Measurements from ENCODE around the gene WNK2. TPM values are rescaled to one million over a fixed set of nuclear protein-coding genes. Genes with fewer than 3 reads are reported as not detected.
A peak's percentile ranks its signal among the peaks of the same experiment; 100 is the strongest.
"Not testable (repeated sequence)": the region's sequence is repeated elsewhere in the genome, so short reads cannot be mapped to it uniquely, and the experiment has no call there.

WNK2 gene
- total and polyA plus RNA-seq, 4 donors: 29.2 to 124 (median 69.5) TPM

- H3K36me3 ChIP-seq (ENCODE audit: control insufficient read depth, insufficient read depth, low read length): peaks cover 15% of the 10 kb centered on the region
- no peaks in the 10 kb centered on the region for H3K4me1 ChIP-seq (ENCODE audit: control insufficient read depth, insufficient read depth, low read length)
- no peak for DNase-seq (ENCODE audit: low read depth in 4 of 6, low spot score in 6 of 6)
- H3K27me3 ChIP-seq (ENCODE audit: control insufficient read depth, insufficient read depth, low read length): no peaks in the 10 kb centered on the region
- no peak overlapping the region for H3K4me3 ChIP-seq (ENCODE audit: low read depth, low read length)
- no peaks in the 10 kb centered on the region for H3K9me3 ChIP-seq (ENCODE audit: control insufficient read depth, insufficient read depth, low read length)
- WGBS (ENCODE audit: insufficient coverage): no CpG with 5 or more reads among the region's 7 CpGs
- H3K27ac ChIP-seq (ENCODE audit: low read depth, low read length): no peak overlapping the region
Observed at GRCh38 chr9:93329629-93330280, 145.8 kb downstream of the WNK2 start.

GRCh38 chr9:93332317-93332716 lies 148.4 kb downstream of the WNK2 start:
- H3K27me3 ChIP-seq (ENCODE audit: control insufficient read depth, insufficient read depth, low read length): no peaks in the 10 kb centered on the region
- H3K4me1 ChIP-seq (ENCODE audit: control insufficient read depth, insufficient read depth, low read length): no peaks in the 10 kb centered on the region
- 100% methylated on average over 3 of the region's 4 CpGs for WGBS (ENCODE audit: insufficient coverage)
- H3K4me3 ChIP-seq (ENCODE audit: low read depth, low read length): no peak overlapping the region
- no peak for DNase-seq (ENCODE audit: low read depth in 4 of 6, low spot score in 6 of 6)
- no peaks in the 10 kb centered on the region for H3K9me3 ChIP-seq (ENCODE audit: control insufficient read depth, insufficient read depth, low read length)
- H3K27ac ChIP-seq (ENCODE audit: low read depth, low read length): no peak overlapping the region
- H3K36me3 ChIP-seq (ENCODE audit: control insufficient read depth, insufficient read depth, low read length): peaks cover 7% of the 10 kb centered on the region

GRCh38 chr9:93336720-93337119 lies 152.8 kb downstream of the WNK2 start:
- peaks cover 6% of the 10 kb centered on the region for H3K9me3 ChIP-seq (ENCODE audit: control insufficient read depth, insufficient read depth, low read length)
- WGBS (ENCODE audit: insufficient coverage): 83% methylated on average over 4 of the region's 7 CpGs

GRCh38 chr9:93338196-93338595 lies 154.3 kb downstream of the WNK2 start:
- not testable (repeated sequence) for H3K36me3 ChIP-seq (ENCODE audit: control insufficient read depth, insufficient read depth, low read length); H3K9me3 ChIP-seq (ENCODE audit: control insufficient read depth, insufficient read depth, low read length); H3K27me3 ChIP-seq (ENCODE audit: control insufficient read depth, insufficient read depth, low read length); H3K4me3 ChIP-seq (ENCODE audit: low read depth, low read length); DNase-seq (ENCODE audit: low read depth in 4 of 6, low spot score in 6 of 6); H3K27ac ChIP-seq (ENCODE audit: low read depth, low read length); H3K4me1 ChIP-seq (ENCODE audit: control insufficient read depth, insufficient read depth, low read length)
- WGBS (ENCODE audit: insufficient coverage): 40% methylated on average over 1 of the region's 1 CpG

More at GRCh38 chr9:93336720-93337119, 152.8 kb downstream of the WNK2 start:
- Histone ChIP-seq H3K36me3 (ENCODE audit: control insufficient read depth, insufficient read depth, low read length) (peaks cover 7% of the 10 kb centered on the region), H3K27ac (ENCODE audit: low read depth, low read length) (no peak overlapping the region), H3K4me3 (ENCODE audit: low read depth, low read length) (no peak overlapping the region), H3K4me1 (ENCODE audit: control insufficient read depth, insufficient read depth, low read length) (peaks cover 3% of the 10 kb centered on the region), H3K27me3 (ENCODE audit: control insufficient read depth, insufficient read depth, low read length) (no peaks in the 10 kb centered on the region)
- no peak for DNase-seq (ENCODE audit: low read depth in 4 of 6, low spot score in 6 of 6)

- Histone ChIP-seq H3K36me3 (ENCODE audit: control insufficient read depth, insufficient read depth, low read length) (peaks cover 6% of the 10 kb centered on the region), H3K9me3 (ENCODE audit: control insufficient read depth, insufficient read depth, low read length) (peaks cover 6% of the 10 kb centered on the region), H3K4me3 (ENCODE audit: low read depth, low read length) (no peak overlapping the region), H3K27ac (ENCODE audit: low read depth, low read length) (no peak overlapping the region), H3K4me1 (ENCODE audit: control insufficient read depth, insufficient read depth, low read length) (peaks cover 10% of the 10 kb centered on the region), H3K27me3 (ENCODE audit: control insufficient read depth, insufficient read depth, low read length) (no peaks in the 10 kb centered on the region)
- 97% methylated on average over 4 of the region's 6 CpGs for WGBS (ENCODE audit: insufficient coverage)
- no peak for DNase-seq (ENCODE audit: low read depth in 4 of 6, low spot score in 6 of 6)
Observed at GRCh38 chr9:93340091-93340490, 156.2 kb downstream of the WNK2 start.

GRCh38 chr9:93341820-93342219 lies 157.9 kb downstream of the WNK2 start:
- not testable (repeated sequence) for H3K27ac ChIP-seq (ENCODE audit: low read depth, low read length); H3K36me3 ChIP-seq (ENCODE audit: control insufficient read depth, insufficient read depth, low read length); H3K9me3 ChIP-seq (ENCODE audit: control insufficient read depth, insufficient read depth, low read length); H3K4me3 ChIP-seq (ENCODE audit: low read depth, low read length); DNase-seq (ENCODE audit: low read depth in 4 of 6, low spot score in 6 of 6); H3K27me3 ChIP-seq (ENCODE audit: control insufficient read depth, insufficient read depth, low read length)
- 100% methylated on average over 2 of the region's 5 CpGs for WGBS (ENCODE audit: insufficient coverage)
- H3K4me1 ChIP-seq (ENCODE audit: control insufficient read depth, insufficient read depth, low read length): peaks cover 23% of the 10 kb centered on the region

GRCh38 chr9:93342428-93342827 lies 158.5 kb downstream of the WNK2 start:
- DNase-seq (ENCODE audit: low read depth in 4 of 6, low spot score in 6 of 6): peak in 1 of 6 donors; percentile 43
- not testable (repeated sequence) for H3K36me3 ChIP-seq (ENCODE audit: control insufficient read depth, insufficient read depth, low read length); H3K4me3 ChIP-seq (ENCODE audit: low read depth, low read length); H3K27me3 ChIP-seq (ENCODE audit: control insufficient read depth, insufficient read depth, low read length); H3K9me3 ChIP-seq (ENCODE audit: control insufficient read depth, insufficient read depth, low read length)
- Histone ChIP-seq H3K27ac (ENCODE audit: low read depth, low read length) (peak overlapping the region; percentile 22), H3K4me1 (ENCODE audit: control insufficient read depth, insufficient read depth, low read length) (peaks cover 24% of the 10 kb centered on the region)
- WGBS (ENCODE audit: insufficient coverage): 65% methylated on average over 9 of the region's 11 CpGs

- Histone ChIP-seq H3K27me3 (ENCODE audit: control insufficient read depth, insufficient read depth, low read length) (no peaks in the 10 kb centered on the region), H3K36me3 (ENCODE audit: control insufficient read depth, insufficient read depth, low read length) (no peaks in the 10 kb centered on the region), H3K9me3 (ENCODE audit: control insufficient read depth, insufficient read depth, low read length) (peaks cover 4% of the 10 kb centered on the region), H3K4me3 (ENCODE audit: low read depth, low read length) (no peak overlapping the region), H3K4me1 (ENCODE audit: control insufficient read depth, insufficient read depth, low read length) (peaks cover 24% of the 10 kb centered on the region), H3K27ac (ENCODE audit: low read depth, low read length) (no peak overlapping the region)
- no peak for DNase-seq (ENCODE audit: low read depth in 4 of 6, low spot score in 6 of 6)
- 59% methylated on average over 6 of the region's 9 CpGs for WGBS (ENCODE audit: insufficient coverage)
Observed at GRCh38 chr9:93343663-93344062, 159.7 kb downstream of the WNK2 start.

GRCh38 chr9:93345643-93346230 lies 161.8 kb downstream of the WNK2 start:
- H3K4me3 ChIP-seq (ENCODE audit: low read depth, low read length): peak overlapping the region; percentile 38
- no peaks in the 10 kb centered on the region for H3K36me3 ChIP-seq (ENCODE audit: control insufficient read depth, insufficient read depth, low read length)
- H3K9me3 ChIP-seq (ENCODE audit: control insufficient read depth, insufficient read depth, low read length): no peaks in the 10 kb centered on the region
- DNase-seq (ENCODE audit: low read depth in 4 of 6, low spot score in 6 of 6): peak in 4 of 6 donors; percentile 8 to 37 (median 22)
- H3K27me3 ChIP-seq (ENCODE audit: control insufficient read depth, insufficient read depth, low read length): no peaks in the 10 kb centered on the region
- peaks cover 22% of the 10 kb centered on the region for H3K4me1 ChIP-seq (ENCODE audit: control insufficient read depth, insufficient read depth, low read length)
- no peak overlapping the region for H3K27ac ChIP-seq (ENCODE audit: low read depth, low read length)
- 28% methylated on average over 17 of the region's 19 CpGs for WGBS (ENCODE audit: insufficient coverage)

All from spinal cord (tissue), 10 donors.